Measurements from ENCODE around the gene RAPGEF5.

GRCh38 chr7:22325671-22326070 lies 31.3 kb downstream of the RAPGEF5 start:
- TF ChIP-seq EZH2phosphoT487 (IDR thresholded peaks at IDR 0.05; ENCODE audit: insufficient read depth, low read depth) (no peak), EZH2 (IDR thresholded peaks at IDR 0.05; ENCODE audit: insufficient read depth, poor library complexity, severe bottlenecking) (no peak)
